ENCODE data around the gene GFOD2.

The GFOD2 gene

DNA sequence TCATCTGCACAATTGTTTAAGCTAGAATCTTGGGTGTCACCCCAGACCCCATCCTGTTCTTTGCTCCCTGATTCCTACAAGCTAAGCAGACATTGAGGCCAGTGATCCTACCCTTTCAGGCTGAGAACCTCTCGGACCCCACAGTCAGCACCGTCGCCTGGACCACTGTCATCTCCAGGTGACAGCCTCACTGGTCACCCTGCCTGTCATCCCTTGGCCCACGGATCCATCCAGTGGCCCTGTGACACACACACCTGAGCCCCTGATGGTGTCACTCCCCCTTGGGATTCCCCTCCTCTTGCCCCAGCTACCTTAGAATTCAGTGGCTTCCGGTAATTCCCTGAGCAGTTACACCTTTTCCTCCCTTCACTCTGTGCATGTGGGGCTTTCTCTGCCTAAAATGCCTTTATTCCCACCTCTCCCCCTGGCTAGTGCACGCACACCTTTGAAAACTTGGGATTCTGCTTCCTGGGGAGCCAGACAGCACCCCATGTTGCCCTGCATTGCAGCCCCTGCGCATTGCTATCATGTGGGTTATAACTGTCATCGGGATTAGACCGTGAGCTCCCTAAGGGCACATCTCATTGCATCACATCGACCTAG lies 49.5 kb downstream of the GFOD2 start:
- DNase-seq (ENCODE audit: low spot score) = no peak

- DNase-seq (ENCODE audit: low spot score) = no peak
Observed at GRCh38 chr16:67668495-67669157, 50.5 kb downstream of the GFOD2 start.

- DNase-seq (ENCODE audit: low spot score) = peak; percentile 92
Observed at GRCh38 chr16:67667817-67668494, 51.2 kb downstream of the GFOD2 start.

DNA sequence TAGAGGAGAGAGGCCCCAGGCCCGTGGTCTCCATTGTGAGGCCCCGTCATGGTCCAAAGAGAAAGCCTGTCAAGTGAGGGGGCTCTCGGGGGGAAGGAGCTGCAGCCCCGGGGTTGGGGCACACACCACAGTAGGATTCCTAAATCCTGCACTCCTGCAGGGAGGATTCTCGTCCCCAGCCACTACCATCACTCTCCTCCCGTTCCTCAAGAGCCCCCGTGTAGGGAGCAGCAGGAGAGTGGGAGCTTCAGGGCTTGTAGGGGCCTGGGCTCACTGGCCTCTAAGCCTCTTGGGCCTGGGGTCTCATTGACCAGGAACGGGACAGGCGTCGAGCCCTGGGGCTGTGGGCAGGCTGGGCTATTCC lies 51.7 kb downstream of the GFOD2 start:
- DNase-seq (ENCODE audit: low spot score) = no peak

DNA sequence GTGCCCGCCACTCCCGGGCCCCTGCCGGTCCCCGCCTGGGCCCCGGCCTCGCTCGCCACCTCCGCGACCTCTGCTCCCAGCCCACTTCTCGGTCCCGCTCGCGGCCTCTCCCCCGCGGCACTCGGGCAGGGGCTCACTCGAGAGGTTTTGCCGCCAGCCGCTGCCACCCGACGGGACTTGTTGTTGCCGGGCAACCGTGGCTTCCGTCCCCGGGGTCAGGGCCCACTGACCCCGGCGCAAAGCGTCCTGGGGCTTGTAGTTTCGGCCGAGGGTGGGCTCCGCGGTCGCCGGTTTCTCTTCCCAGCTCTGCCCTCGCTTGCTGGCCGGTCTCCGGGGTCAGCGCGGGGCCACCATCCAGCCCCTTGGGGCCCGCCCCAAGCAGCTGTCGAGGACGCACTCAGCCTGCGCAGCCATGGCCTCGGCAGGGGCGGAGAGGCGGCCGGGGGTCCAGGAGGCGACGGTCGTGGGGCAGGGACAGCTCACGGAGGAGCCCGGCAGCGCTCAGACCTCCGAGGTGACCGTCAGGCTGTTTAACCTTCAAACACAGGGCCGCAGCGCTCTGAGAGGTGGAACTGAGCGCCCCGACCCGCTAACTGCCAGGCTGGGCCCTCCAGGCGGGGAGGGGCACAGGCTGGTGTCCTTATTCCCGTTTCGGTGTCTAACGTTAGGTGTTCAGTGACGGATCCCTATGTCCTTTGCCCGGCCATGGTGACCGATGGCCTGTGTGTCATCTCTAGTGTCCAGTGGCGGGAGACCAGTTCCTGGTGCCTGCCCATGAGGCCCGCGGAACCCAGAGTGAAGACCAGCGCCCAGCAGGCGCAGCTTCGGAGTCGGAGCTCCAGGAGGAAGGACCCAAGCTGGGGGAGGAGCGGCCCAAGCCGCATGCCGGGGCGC lies 52.3 kb downstream of the GFOD2 start, which contains the start of the genes C16orf86 and ENKD1:
C16orf86 (plus strand) TSS at position 256 of the 894 bp plus-strand sequence; CDS start at position 413, 157 bp downstream.
ENKD1 (minus strand) TSS at position 192 of the 894 bp plus-strand sequence. CDS start 308 bp downstream, outside the sequence.
- DNase-seq (ENCODE audit: low spot score) = peak; percentile 94

DNA sequence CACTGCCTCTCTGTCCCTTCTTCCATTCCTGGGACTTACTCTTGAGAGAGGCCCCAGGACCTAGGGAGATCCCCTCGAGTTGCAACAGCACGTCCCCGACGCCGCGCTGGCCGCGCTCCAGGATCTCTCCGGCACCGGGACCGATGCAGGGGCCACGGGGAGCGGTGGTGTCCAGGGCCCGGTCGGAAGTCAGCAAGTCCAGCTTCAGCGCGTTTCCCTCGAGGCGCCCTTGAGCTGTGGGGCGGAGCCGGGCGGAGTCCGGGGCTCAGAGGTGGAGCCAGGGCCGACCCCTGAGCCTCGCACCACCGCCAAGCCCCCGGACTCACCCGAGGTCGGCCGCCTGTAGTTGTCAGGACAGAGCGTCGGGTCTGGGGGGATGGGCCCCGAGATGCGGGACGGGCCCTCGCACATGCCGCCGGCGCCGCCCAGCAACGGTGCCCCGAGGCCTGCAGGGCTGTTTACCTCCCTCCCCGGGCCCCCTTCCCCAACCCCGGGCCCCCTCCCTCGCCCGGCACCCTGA lies 53.0 kb downstream of the GFOD2 start:
- DNase-seq (ENCODE audit: low spot score) = peak; percentile 74

GRCh38 chr16:67665598-67665997 lies 53.5 kb downstream of the GFOD2 start:
- DNase-seq (ENCODE audit: low spot score) = no peak

- no peak for DNase-seq (ENCODE audit: low spot score)
Observed at GRCh38 chr16:67664871-67665270, 54.2 kb downstream of the GFOD2 start.

GRCh38 chr16:67664258-67664657 lies 54.9 kb downstream of the GFOD2 start:
- no peak for DNase-seq (ENCODE audit: low spot score)

GRCh38 chr16:67663877-67664222 lies 55.3 kb downstream of the GFOD2 start:
- DNase-seq (ENCODE audit: low spot score) = no peak

GRCh38 chr16:67663151-67663876 lies 55.8 kb downstream of the GFOD2 start:
- no peak for DNase-seq (ENCODE audit: low spot score)

DNA sequence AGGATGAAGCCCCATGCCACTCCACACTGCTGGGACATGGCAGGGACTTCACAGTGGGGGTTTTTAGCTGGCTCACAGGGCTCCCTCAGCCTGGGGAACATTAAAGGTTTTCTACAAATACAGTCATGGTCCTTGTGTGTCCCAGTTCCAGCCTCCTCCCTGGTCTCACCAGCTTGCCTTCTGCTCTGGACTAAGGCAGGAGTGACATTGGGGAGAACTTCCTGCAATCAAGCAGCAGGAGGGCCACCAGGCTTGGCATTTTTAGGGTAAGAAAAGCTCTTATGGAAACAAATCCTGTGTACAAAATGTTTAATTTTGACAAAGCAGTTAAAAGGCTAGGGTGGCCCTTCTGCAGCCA lies 56.5 kb downstream of the GFOD2 start:
- no peak for DNase-seq (ENCODE audit: low spot score)

DNA sequence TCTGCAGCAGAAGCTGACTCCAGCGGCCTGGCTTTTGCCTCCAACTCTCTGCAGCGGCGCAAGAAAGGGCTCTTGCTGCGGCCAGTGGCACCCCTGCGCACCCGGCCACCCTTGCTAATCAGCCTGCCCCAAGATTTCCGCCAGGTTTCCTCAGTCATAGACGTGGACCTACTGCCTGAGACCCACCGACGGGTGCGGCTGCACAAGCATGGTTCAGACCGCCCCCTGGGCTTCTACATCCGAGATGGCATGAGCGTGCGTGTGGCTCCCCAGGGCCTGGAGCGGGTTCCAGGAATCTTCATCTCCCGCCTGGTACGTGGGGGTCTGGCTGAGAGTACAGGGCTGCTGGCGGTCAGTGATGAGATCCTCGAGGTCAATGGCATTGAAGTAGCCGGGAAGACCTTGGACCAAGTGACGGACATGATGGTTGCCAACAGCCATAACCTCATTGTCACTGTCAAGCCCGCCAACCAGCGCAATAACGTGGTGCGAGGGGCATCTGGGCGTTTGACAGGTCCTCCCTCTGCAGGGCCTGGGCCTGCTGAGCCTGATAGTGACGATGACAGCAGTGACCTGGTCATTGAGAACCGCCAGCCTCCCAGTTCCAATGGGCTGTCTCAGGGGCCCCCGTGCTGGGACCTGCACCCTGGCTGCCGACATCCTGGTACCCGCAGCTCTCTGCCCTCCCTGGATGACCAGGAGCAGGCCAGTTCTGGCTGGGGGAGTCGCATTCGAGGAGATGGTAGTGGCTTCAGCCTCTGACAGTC lies 57.0 kb downstream of the GFOD2 start:
- no peak for DNase-seq (ENCODE audit: low spot score)

DNA sequence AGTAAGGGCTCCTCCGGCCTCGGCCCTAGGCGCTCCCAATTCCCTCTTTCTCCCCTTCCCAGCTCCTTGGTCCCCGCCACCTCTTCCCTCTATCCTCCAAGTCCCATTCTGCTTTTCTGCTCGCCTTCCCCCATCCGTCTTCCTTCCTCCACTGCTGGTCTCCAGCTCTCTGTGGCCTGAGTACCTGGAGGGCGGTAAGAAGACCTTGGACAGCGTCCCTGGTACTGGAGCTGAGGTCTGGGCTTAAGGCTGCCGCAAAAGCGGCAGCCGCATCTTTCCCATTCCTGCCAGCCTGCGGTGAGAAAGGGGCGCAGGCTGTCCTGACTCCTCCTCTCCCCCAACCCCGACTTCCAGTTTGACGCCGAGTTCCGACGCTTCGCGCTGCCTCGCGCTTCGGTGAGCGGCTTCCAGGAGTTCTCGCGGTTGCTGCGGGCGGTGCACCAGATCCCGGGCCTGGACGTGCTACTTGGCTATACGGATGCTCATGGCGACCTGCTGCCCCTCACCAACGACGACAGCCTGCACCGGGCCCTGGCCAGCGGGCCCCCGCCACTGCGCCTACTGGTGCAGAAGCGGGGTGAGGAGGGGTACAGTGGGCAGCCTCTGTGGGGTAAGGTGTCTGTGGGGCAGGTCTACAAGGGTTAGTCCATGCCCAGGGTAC lies 57.9 kb downstream of the GFOD2 start:
- DNase-seq (ENCODE audit: low spot score) = peak; percentile 73

DNA sequence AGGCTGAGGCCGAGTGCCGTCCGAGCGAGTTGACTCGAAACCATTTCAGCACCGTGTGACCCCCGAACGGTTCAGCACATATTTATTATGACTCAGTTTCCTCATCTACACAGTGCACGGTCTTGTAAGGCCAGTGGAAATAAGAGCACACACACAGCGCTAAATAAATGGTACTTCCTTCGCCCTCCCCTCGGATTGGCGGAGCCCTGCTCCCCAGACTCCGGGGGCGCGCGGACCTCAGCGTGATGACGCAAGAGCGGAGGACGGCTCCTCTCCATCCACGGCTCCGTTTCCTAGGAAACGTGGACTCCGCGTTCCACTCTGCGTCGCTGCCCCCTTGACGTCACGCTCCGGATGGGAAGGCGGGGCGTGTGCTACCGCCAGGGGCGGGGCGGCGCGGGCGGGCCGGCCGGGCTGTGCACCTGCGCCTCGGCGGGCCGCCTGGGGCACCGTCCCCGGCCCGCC lies 58.5 kb downstream of the GFOD2 start, which contains the start of gene PARD6A:
PARD6A (plus strand) TSS at position 397 of the 465 bp plus-strand sequence. CDS start 79 bp downstream, outside the sequence.
- DNase-seq (ENCODE audit: low spot score) = peak; percentile 96

DNA sequence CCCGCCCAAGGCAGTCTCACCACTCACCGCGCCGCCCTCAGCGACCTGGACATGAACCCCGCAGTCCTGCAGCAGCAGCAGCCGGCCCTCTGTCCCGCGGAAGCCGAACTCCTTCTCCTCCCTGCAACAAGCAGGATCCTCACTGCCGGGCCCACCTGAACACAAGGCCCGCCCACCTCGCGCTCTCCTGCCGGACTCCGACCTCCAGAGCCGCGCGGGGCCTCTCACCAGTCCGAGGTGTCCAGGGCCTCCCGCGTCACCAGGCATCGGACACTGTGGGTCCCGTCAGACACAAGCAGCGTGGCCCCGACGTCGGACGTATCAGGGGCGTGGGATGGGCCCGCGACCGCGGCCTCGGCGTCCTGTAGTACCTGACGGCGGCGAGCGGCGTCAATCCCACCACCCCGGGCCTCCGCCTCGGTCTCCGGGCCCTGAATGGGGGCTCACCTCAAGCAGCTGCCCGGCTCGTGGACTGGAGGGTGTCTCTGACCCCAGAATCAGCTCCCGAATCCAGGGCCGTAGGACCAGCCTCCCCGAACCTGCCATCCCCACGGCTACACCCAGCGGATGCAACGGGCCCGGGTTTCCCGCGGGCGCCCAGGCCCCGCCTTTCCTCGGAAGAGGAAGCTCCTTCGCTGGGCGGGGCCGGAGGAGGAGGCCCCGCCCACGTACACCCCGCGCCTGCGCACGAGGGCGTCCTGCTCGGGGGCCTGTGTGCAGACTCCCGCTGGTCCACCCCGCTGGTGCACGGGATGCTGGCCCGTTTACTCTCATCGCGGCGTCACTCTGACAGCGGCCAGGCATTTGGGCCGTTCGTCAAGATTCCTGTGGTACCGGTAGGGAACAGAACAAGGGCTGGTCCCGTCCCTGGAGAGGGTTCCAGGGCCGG lies 59.2 kb downstream of the GFOD2 start, which contains the start of gene ACD:
ACD (minus strand) TSS at position 586 of the 889 bp plus-strand sequence; CDS start at position 546, 40 bp downstream.
- peak; percentile 97 for DNase-seq (ENCODE audit: low spot score)

GRCh38 chr16:67658849-67659674 lies 60.1 kb downstream of the GFOD2 start:
- no peak for DNase-seq (ENCODE audit: low spot score)
